GM12801 (cell line): Measurements from ENCODE around the gene RPS6KA6.

Experiments used
- TF ChIP-seq, protein P1 (sequence below): IDR thresholded peaks from one replicate; pipeline ENCODE4 v1.5.1; 2011; ENCODE audit warnings: control low read depth; ENCODE audit not compliant: insufficient read length; ENCODE audit errors: extremely low read depth

RPS6KA6 gene

DNA sequence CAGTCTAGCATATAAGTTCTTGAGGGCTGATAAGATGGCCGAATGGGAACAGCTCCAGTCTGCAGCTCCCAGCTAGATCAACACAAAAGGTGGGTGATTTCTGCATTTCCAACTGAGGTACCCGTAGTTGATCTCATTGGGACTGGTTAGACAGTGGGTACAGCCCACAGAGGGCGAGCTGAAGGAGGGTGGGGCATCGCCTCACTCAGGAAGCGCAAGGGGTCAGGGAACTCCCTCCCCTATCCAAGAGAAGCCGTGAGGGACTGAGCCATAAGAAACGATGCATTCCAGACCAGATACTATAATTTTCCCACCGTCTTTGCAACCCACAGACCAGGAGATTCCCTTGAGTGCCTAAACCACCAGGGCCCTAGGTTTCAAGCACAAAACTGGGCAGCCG, 109.0 kb downstream of the RPS6KA6 start:
- TF ChIP-seq, protein P1, sequence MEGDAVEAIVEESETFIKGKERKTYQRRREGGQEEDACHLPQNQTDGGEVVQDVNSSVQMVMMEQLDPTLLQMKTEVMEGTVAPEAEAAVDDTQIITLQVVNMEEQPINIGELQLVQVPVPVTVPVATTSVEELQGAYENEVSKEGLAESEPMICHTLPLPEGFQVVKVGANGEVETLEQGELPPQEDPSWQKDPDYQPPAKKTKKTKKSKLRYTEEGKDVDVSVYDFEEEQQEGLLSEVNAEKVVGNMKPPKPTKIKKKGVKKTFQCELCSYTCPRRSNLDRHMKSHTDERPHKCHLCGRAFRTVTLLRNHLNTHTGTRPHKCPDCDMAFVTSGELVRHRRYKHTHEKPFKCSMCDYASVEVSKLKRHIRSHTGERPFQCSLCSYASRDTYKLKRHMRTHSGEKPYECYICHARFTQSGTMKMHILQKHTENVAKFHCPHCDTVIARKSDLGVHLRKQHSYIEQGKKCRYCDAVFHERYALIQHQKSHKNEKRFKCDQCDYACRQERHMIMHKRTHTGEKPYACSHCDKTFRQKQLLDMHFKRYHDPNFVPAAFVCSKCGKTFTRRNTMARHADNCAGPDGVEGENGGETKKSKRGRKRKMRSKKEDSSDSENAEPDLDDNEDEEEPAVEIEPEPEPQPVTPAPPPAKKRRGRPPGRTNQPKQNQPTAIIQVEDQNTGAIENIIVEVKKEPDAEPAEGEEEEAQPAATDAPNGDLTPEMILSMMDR: no peak

DNA sequence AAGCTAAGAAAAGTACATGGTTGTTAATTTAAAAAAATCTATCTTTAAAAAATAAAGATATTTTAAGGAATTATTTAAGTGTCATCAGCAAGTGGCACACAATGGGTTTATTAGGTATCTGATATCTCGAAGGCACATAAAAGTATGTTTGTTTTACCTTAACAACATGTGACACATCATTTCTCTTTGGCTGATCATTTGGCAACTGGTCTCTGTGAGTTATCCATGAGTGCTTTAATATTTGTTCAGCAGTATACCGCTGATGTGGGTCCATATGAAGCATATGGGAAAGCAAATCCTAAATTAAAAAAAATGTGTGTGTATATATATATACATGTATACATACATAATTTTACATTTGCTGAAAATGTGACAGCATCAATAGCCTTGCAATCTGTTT, 123.2 kb downstream of the RPS6KA6 start:
- TF ChIP-seq, protein P1: no peak

DNA sequence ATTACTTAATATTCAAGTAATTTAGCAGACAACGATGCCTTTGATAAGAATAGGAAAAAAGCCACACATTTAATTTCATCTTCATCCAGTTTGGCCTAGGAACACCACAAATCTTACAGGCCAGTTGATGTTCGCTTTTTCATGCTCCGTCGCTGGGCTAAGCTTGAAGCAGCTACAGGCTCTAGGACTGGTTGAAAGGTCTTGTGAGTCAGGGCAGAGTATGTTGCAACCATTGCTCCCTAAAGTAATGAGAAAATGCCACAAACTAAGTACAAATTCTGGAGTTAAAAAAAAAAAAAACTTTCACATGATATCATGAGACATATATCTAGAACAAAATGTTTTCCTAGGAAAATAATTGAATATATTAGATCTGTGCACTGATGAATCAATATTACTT, 123.8 kb downstream of the RPS6KA6 start:
- TF ChIP-seq, protein P1: no peak

DNA sequence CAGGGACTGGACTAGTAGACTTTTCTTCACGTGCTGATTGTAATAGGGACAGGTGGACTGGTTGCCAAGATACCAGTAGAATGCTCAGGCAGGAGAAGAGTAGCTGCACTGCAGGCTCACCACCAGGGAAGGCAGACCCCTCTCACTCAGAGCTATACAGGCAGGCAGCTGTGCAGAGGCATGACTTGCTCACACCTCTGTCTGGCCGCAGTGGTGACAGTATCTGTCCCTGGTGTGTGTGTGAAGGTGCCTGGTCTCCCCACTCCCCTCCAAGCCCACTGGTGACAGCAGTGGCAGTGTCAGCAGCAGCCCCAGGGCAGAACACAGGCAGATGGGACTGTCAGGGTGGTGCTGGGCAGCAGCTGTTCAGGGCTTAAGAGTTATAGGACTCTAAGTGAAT, 140.7 kb downstream of the RPS6KA6 start:
- TF ChIP-seq, protein P1: no peak

DNA sequence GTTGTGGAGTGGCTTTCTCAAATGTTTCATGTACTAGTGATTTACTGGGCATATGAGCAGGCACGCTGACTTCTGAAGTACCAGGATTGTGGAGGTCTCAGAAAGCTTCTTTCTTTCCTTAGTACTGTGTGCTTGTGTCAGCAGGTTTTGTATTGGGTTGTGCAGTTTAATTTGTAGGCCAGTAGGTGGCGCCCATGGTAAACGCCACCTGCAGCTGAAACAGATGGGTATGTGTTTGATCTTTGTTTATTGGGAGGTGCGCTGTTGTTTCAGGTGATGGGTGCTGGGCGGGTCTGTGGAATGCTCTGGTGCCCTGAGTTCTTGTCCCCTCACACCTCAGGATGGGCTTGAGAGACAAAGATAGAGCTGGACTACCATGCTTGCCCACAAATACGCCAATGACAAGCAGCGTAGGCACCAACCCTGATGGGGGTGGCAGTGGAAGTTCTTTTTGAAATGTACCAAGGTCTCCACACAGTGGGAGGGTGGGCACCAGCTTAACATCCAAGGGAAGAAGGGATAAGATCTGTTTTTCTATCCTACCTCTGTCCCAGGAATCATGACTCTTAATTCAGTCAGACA, 141.5 kb downstream of the RPS6KA6 start:
- TF ChIP-seq, protein P1: no peak

DNA sequence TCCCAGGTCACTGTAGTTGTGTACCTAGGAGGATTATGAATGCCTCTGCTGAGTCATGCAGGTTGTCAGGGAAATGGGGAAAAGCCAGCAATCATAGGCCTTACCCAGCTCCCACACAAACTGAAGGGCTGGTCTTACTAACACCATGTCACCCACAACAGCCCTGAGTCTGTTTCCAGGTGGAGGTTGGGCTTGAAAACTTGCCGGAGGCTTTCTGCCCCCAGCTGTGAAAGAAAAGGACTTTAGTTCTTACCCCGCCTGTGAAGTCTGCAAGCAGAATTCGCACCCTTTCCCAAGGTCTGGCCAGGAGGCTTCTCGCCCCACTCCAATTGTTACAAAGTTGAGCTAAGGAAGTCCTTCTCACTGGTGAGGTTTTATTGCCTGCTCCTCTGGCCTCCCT, 143.9 kb downstream of the RPS6KA6 start:
- TF ChIP-seq, protein P1: no peak
